OCI-LY3 (cell line): ENCODE measurements around the gene EPHA8.

Experiments
- H2AFZ ChIP-seq: fragments of 200-600, 300-600 bp; shearing (Covaris generic); 2 replicates; pipeline ENCODE4 v1.6.0; 2014; ENCODE audit warnings: antibody characterized with exemption, low read depth, low read length
- H3K27ac ChIP-seq: fragments of 200-600, 300-600 bp; sonication (generic); 2 replicates; pipeline ENCODE4 v1.5.1; 2014; ENCODE audit warnings: mild to moderate bottlenecking, low read length, moderate library complexity, mixed read lengths
- H3K27me3 ChIP-seq: fragments of 200-600, 300-600 bp; sonication (generic); 2 replicates; pipeline ENCODE4 v1.6.1; 2014; ENCODE audit warnings: low read depth, low read length, mixed read lengths
- H3K36me3 ChIP-seq: fragments of 200-600, 300-600 bp; sonication (generic); replicated peaks from 2 replicates; pipeline ENCODE3; 2014; ENCODE audit warnings: low read depth, low read length, mixed read lengths
- H3K4me1 ChIP-seq: fragments of 300-600, 200-600 bp; sonication (generic); 2 replicates; pipeline ENCODE4 v1.6.1; 2014; ENCODE audit warnings: low read length, mixed read lengths
- H3K4me2 ChIP-seq: fragments of 200-600, 300-600 bp; sonication (generic); 2 replicates; pipeline ENCODE4 v1.6.1; 2014; ENCODE audit warnings: low read length, mixed read lengths
- H3K4me3 ChIP-seq: fragments of 300-600, 200-600 bp; sonication (generic); 2 replicates; pipeline ENCODE4 v1.5.1; 2014; ENCODE audit warnings: antibody characterized with exemption, mild to moderate bottlenecking, low read length, moderate library complexity
- H3K79me2 ChIP-seq: fragments of 300-600, 200-600 bp; shearing (Covaris generic); 2 replicates; pipeline ENCODE4 v1.6.1; 2014; ENCODE audit warnings: mild to moderate bottlenecking, low read length, mixed read lengths
- H3K9ac ChIP-seq: fragments of 300-600, 200-600 bp; shearing (Covaris generic); 2 replicates; pipeline ENCODE4 v1.6.0; 2014; ENCODE audit warnings: mild to moderate bottlenecking, low read length, moderate library complexity
- H3K9me3 ChIP-seq: fragments of 200-600, 300-600 bp; shearing (Covaris generic); 2 replicates; pipeline ENCODE4 v1.6.1; 2014; ENCODE audit warnings: low read length, mixed read lengths; ENCODE audit not compliant: insufficient read depth
- H4K20me1 ChIP-seq: fragments of 200-600, 300-600 bp; sonication (generic); 2 replicates; pipeline ENCODE4 v1.6.1; 2016; ENCODE audit warnings: low read length, mixed read lengths; ENCODE audit not compliant: insufficient read depth
- CTCF ChIP-seq: fragments of 200-600, 300-600 bp; sonication (generic); IDR thresholded peaks from 2 replicates; pipeline ENCODE4 v1.5.1; 2014; ENCODE audit warnings: antibody characterized with exemption, low read length, low read depth
- EZH2phosphoT487 ChIP-seq: fragments of 200-600 bp; shearing (Covaris generic); IDR thresholded peaks from 2 replicates; pipeline ENCODE4 v1.6.1; 2018; ENCODE audit warnings: antibody characterized with exemption, mixed run types, low read depth

EPHA8 gene

GRCh38 chr1:22527122-22527521 lies 36.2 kb upstream of the EPHA8 start:
- no peak overlapping the region for H3K4me3 ChIP-seq
- TF ChIP-seq CTCF (no peak), EZH2phosphoT487 (no peak)
- no peaks in the 10 kb centered on the region for H3K27me3 ChIP-seq
- no peaks in the 10 kb centered on the region for H4K20me1 ChIP-seq
- no peak overlapping the region for H3K4me2 ChIP-seq
- no peak overlapping the region for H3K9ac ChIP-seq
- H2AFZ ChIP-seq: no peak overlapping the region
- no peaks in the 10 kb centered on the region for H3K79me2 ChIP-seq
- no peak overlapping the region for H3K27ac ChIP-seq
- H3K36me3 ChIP-seq: peaks cover 6% of the 10 kb centered on the region
- no peaks in the 10 kb centered on the region for H3K9me3 ChIP-seq
- H3K4me1 ChIP-seq: no peaks in the 10 kb centered on the region

DNA sequence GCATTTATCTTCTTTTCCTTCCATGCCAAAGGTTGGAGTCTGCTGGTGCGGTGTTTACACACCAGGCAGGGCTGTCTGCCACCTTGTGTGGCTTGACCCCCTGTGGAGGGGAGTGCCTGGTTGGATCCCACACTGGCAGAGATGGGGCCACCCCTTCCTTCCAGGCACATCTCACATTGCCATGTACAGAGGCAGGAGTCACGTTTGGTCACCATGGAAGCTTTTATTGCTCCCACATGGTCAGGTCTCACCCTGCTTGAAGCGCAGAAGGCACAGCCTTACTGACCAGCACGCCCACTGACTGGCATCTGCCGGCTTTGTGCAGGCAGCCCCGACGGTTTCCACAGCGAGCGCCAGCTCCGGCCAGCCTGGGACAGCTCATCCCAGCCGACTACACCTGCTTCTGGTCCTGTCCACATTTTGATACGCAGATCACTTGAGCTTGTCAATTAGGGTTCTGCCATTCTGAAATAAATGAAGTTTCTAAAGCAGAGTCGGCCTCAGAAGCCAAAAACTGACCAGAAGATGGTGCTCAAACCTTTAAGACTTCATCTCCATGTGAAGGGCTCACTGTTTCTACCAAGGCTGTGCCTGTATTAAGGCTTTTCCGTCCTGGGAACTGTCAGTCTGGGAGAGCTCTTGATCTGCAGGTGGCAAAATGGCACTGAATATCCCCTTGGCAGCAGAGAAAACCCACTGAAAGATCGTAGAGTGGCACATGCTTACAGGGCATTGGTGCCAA lies 35.6 kb upstream of the EPHA8 start:
- H3K27me3 ChIP-seq: no peaks in the 10 kb centered on the region
- TF ChIP-seq EZH2phosphoT487 (no peak), CTCF (no peak)
- H3K9ac ChIP-seq: no peak overlapping the region
- H3K4me2 ChIP-seq: no peak overlapping the region
- H3K4me3 ChIP-seq: no peak overlapping the region
- H3K79me2 ChIP-seq: no peaks in the 10 kb centered on the region
- H3K9me3 ChIP-seq: no peaks in the 10 kb centered on the region
- no peaks in the 10 kb centered on the region for H4K20me1 ChIP-seq
- H2AFZ ChIP-seq: no peak overlapping the region
- H3K36me3 ChIP-seq: peaks cover 3% of the 10 kb centered on the region
- H3K27ac ChIP-seq: no peak overlapping the region
- H3K4me1 ChIP-seq: no peaks in the 10 kb centered on the region

- no peak overlapping the region for H3K4me3 ChIP-seq
- H3K27ac ChIP-seq: no peak overlapping the region
- H3K4me1 ChIP-seq: no peaks in the 10 kb centered on the region
- TF ChIP-seq EZH2phosphoT487 (no peak), CTCF (no peak)
- no peaks in the 10 kb centered on the region for H3K79me2 ChIP-seq
- H2AFZ ChIP-seq: no peak overlapping the region
- H3K36me3 ChIP-seq: peaks cover 2% of the 10 kb centered on the region
- H3K9me3 ChIP-seq: no peaks in the 10 kb centered on the region
- H4K20me1 ChIP-seq: no peaks in the 10 kb centered on the region
- H3K4me2 ChIP-seq: no peak overlapping the region
- no peaks in the 10 kb centered on the region for H3K27me3 ChIP-seq
- H3K9ac ChIP-seq: no peak overlapping the region
These were observed 34.8 kb upstream of the EPHA8 start for GRCh38 chr1:22528451-22528850.

DNA sequence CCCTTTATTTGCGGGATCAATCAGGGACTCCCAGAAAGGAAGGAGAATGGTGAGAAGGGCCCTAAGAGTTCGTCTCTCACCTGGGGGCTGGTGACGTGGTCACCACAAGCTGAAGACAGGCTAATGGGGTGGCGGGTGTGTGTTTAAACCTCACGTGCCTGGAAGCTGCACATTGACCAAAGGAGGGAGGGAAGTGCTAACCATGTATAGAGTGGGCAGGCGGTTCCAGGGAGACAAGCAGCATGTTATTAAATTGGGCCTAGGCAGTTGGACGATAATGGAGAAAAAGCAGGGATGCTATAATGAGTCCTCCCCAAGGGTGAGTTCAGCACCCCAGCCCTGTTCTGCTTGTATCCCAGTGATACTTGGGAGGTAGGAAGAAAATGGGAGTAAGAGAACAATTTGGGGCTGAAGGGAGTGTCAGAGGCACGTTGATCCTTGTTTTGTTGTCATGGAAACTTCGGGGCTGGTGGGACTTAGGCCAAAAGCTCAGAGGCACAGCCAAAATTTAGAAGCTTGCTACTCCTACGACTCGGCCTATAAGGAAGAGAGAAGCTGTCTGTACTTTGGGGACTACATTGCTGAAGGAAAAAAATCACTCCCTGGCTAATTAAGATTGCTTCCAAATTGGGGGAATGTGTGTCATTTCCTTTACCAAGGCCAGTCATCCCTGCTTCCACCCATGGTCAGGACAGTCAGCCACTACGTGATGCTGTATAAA lies 33.2 kb upstream of the EPHA8 start:
- no peaks in the 10 kb centered on the region for H3K9me3 ChIP-seq
- H3K4me1 ChIP-seq: no peaks in the 10 kb centered on the region
- H2AFZ ChIP-seq: no peak overlapping the region
- H4K20me1 ChIP-seq: no peaks in the 10 kb centered on the region
- H3K27ac ChIP-seq: no peak overlapping the region
- no peak overlapping the region for H3K4me3 ChIP-seq
- H3K4me2 ChIP-seq: no peak overlapping the region
- no peaks in the 10 kb centered on the region for H3K36me3 ChIP-seq
- H3K27me3 ChIP-seq: no peaks in the 10 kb centered on the region
- H3K79me2 ChIP-seq: no peaks in the 10 kb centered on the region
- TF ChIP-seq CTCF: no peak
- TF ChIP-seq EZH2phosphoT487: no peak
- no peak overlapping the region for H3K9ac ChIP-seq
